ENCODE measurements around the gene NAA38.

DNA sequence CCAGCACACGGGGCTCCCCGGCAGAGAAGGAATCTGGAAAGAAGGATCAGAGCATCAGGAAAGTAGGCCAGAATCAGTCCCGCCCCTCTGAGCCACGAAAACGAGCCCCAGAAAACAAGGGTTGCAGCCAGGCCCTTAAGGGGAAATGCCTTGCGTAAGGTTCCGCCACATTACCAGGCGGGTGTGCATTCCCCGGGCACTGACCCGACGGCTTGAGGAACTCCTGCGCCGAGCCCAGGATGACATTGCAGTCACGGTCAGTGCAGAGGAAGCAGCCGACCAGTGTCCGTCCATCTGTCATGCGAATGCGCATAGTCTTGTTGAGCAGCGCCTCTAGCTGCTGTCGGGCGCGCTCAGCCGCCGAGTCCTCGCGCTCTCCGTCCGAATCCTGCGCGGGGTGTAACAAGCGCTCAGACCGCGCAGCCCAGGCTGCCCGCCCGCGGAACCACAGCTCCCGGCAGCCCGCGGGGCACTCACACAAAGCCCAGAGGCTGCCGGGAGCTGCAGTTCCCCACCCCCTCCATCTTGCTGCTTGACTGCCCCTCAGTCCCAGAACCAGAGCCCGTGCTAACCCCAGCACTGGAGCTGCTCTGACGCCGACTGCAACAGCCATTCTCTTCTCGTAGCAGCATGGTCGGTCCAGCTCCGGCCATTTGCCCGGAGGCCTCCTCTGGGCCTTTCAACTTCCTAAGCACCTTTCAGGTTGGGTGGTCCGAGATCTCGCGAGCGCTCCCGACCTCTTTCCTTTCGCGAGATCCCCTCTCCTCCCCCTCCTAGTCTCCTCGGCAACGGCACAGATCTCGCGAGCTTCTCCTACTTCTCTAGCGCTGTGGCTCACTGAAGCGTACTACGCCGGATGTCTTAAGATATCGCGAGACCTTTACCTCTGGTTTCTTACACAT, at the start of gene NAA38:
- TF ChIP-seq CTCF (IDR thresholded peaks at IDR 0.05; ENCODE audit: low read length) = peak; percentile 49
- TF ChIP-seq EZH2phosphoT487 (IDR thresholded peaks at IDR 0.05; ENCODE audit: low read length) = no peak
- TF ChIP-seq EZH2 (optimal IDR thresholded peaks at IDR 0.05; ENCODE audit: low read depth, low read length) = no peak
